HG02943 (cell line): Measurements from ENCODE around the gene ALDOC.
"Not testable (repeated sequence)": the region's sequence is repeated elsewhere in the genome, so short reads cannot be mapped to it uniquely, and the experiment has no call there.

Source experiments
- ATAC-seq: cut with Tn5 transposase; IDR thresholded peaks from one replicate; pipeline ENCODE4 v1.9.1; 2021; ENCODE audit warnings: mild to moderate bottlenecking, low read depth, moderate library complexity; ENCODE audit not compliant: unreplicated experiment

ALDOC gene

DNA sequence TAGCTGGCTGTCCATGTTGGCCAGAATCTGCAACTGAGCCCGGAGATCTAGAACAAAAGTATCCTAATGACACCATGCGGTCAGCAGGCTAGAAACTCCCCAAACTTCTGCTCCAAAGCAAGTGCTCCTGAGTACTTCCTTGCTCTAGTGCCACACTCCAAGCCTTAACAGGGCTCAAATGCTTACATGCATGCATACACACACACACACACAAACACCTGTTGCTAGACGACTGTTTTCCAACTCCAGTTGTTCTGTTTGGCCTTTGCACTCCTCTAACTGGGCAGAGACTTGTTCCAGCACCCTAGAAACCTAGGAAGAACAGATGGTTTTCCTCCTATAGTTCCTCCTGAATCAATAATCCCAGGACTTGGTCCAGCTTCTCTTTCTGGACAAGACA, 7.7 kb upstream of the ALDOC start:
- ATAC-seq = no peak

DNA sequence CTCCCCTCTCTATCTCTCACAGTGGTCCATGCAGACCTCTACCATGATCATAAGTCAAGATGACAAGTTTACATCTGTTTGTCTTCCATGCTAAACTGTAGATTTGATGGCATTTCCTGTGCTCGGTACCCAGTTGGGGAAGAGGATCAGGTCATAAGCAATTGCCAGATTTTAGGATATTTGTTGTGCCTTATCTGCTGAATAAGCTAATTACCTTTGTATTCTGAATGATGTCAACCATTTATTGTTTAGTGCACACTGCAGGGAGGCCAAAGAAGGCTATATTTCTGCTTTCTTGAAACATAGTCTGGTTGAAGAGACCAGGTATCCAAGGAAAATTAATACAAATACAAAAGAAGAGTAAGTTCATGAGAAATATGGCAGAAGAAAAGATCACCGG, 5.8 kb upstream of the ALDOC start:
- no peak for ATAC-seq

- no peak for ATAC-seq
These were observed 4.3 kb upstream of the ALDOC start for GRCh38 chr17:28580959-28581358.

DNA sequence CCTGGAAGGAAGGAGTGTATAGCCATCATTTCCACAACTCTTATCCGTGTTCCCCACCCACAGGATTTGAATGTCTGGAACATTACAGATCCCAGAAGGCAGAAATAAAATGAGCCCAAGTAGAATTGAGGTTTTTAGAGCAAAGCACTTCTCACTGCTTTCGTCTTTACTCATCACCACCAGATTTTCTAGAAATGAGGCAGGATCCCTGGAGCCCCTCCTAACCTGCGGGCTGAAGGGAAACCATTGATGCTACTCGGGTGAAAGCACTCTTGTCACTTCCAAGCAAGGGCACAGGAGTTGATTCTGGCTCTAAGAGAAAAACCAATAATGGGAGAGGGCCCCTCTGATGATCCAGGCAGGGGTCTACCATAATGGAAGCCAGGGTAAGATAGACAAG, 2.8 kb upstream of the ALDOC start:
- no peak for ATAC-seq

DNA sequence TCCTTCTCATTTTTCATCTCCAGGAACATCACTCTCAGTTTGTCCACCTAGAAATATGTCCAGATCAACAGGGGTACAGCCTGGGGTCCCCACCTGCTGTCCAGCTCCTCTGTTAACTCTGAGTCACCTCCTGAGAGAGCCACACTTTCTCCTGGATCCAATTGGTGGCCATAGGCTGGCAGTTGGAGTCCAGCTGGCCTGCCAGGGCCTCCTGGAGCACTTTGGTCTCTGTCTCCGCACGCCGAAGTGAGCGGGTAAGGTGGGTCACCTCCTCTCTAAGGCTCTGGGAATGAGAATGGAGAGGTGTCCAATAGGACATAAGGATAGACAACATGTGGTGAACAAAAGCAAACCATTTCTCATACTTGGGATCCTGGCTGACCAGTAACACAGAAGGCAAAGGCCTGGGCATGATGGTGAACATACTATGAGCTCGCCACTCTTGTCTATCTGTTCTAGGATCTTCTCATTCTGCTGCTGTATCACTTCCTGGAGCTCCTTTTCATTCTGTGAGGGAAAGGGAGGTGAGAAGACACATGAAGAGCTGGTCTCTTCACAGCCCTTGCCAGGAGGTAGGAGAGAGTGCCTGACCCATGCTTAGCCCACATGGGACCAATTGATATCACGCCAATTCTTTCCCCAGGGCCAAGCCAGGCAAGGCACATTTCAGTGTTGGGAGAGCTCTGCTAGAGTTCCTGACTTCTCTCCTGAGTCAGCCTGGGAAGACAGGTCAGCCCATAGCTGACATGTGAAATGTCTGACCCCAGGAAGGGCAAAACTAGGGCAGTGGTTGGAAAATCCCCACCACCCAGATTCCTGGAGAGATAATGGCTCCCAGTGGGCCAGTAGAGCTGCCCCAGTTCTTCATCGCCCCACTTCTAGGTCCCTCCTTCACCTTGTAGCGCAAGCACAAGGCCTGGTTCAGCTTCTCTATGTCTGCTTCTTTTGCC, 1.8 kb upstream of the ALDOC start:
- no peak for ATAC-seq

DNA sequence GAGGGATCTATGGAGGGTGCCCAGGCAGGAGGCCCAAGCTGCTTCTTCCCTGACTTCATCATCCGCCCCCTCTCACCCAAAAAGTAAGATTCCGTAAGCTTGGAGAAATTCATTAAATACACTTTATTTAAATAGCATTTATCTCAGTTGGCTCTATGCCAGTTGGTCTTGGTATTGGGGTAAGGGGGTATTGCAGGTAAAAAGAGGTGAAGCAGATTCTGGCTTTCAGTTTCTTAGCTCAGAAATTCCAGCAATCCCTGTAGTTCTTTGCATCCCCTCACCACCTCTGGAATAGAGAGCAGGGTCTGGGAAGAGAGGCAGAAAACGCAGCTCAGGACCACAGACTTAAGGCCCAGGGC, 750 bp upstream of the ALDOC start:
- no peak for ATAC-seq

GRCh38 chr17:28576016-28576415, 679 bp downstream of the ALDOC start:
- not testable (repeated sequence) for ATAC-seq

DNA sequence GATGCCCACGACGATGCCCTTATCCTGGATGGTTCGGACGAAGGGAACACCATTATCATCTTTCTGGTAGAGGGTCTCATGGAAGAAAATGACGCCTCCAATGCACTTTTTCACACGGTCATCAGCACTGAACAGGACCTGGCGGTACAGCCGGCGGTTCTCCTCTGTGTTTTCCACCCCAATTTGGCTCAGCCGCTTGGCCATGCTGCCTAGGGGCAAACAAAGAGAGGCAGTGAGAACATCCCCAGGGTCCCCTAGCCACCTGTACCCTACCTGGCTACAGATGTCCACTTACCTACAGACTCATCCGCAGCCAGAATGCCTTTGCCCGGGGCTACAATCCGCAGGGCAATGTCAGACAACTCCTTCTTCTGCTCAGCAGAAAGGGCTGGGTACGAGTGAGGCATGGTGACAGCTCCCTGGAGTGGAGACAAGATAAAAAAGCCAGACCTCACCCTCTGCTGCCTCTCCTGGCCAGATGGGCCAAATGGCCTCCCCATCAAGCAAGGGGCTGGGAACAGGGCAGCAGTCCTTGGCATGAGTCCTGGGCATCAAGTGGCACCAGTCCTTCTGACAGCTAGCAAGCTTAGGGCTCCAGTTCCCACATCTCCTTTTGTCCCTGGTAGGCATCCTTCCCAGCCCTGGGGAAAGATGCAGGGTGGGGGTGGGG, 1.4 kb downstream of the ALDOC start:
- no peak for ATAC-seq

GRCh38 chr17:28574526-28574925, 2.2 kb downstream of the ALDOC start:
- no peak for ATAC-seq

- no peak for ATAC-seq
These were observed 2.7 kb downstream of the ALDOC start for GRCh38 chr17:28573966-28574480.

DNA sequence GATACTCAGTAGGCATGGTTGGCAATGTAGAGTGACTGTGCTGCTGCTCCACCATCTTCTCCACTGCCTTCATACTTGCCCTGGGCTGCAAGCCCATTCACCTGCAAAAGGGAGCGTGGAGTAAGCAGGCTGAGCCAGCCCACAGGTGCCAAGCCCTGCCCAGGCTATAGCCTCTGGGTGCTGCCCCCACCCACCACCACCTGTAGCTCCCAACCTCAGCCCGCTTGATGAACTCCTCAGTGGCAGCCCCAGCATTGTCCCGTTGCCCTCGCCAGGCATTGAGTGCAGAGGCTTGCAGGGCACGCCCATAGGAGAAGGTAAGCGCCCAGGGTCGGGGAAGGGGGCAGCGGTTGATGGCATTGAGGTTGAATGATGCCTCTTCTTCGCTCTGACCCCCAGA, 3.2 kb downstream of the ALDOC start:
- no peak for ATAC-seq

GRCh38 chr17:28573040-28573380, 3.7 kb downstream of the ALDOC start:
- no peak for ATAC-seq

DNA sequence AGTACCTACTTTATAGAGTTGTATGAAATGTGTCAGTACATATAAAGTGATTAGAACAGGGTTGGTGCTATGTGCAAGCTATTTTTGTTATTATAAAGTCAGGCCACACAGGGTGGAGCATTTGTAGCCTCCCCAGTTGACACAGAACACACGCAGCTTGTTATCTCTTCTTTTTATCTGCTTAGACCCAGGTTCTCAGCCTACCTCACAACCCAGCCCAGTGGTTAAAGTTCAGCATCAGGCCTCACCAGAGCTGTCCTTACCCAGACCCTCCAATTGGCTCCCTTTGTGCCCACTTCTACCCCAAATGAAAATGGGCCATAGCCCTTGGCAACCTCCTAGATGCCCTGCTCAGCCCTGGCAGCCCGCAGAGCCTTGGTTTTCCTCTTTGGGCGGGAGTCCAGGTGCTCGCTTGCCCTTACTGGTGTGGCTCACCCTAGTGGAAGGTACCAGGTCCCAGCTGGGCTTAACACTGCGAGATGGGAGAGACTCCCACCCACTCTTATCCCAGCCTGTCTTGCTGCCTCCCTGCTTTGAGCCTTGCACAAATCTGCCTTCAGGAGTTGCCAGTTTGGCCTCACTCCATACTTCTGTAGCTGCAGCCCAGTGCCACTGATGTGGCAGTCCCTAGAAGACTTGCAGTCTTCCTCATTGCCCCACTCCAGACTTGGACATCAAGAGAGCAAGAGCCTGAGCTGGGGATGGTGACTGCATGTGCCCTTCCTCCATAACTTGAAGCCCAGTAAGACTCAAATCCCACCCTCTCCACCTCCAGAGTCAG, 4.2 kb downstream of the ALDOC start:
- no peak for ATAC-seq

DNA sequence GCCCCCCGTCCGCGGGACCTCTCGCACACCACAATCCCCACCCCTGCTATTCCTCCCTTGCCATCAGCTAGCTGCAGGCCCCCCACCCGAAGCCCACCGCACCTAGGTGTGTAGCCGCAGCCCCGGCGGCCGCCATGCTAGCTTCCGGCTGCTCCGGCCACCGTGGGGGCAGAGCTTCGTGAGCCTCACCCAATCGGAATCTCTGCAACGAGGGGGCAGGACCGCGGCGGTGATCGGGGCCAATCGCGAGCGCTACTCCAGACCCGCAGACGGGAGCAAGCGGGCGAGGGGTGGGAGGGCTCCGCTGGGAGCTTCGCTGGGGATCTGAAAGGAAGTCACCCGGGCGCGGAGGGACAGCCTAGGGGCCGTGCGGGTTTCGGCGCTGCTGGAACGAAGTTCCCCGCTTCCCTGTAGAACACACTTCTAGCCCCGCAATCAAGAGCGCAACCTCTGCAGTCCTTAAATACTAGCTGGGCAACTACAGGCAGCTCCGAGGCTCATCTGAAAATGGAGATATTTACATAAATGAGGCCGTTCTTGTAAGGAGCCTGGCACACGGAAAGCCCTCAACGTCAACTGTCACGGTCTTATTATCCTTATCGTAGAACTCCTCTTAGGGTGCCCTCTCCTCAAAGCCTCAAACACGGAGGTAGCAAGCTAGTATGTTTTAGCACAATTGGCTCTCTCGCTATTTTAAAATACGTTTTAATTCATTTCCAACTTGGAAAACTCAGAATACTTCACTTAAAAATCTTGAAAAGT, 5.2 kb downstream of the ALDOC start, which contains the start of gene PIGS:
Gene PIGS (minus strand): TSS at position 164 of the 762 bp plus-strand sequence. CDS start 28 bp downstream, at position 136.
- ATAC-seq = peak; percentile 67

DNA sequence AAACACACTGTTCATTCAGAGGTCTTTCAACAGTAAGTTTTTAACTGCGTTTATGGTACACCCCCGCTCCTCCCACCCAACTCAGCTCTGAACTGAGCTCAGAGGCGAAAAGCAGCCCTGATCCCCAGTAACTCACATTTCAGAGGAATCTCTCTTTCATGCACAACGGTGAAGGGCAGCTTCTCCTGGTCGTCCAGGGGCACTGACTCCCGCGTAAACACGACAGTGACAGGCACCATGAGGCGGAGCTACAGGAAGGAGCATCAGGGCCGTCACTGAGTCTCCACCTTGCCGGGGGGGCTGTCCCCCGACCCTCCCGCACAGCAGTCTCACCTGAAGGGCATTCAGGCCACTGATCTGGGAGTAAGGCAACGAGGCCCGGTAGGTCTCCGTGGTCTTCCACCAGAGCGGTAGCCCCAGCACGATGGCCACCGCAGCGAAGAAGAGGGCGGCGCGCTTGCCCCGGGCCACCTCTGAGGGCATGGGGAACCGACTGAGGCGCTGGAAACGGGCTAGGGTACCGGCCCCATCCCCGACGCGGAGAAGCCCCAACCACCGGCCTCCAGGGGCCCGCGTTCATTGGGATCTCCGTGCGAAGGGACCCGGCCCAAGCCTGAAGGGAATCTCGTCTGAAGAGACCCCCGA, 5.9 kb downstream of the ALDOC start:
- ATAC-seq = peak; percentile 24

DNA sequence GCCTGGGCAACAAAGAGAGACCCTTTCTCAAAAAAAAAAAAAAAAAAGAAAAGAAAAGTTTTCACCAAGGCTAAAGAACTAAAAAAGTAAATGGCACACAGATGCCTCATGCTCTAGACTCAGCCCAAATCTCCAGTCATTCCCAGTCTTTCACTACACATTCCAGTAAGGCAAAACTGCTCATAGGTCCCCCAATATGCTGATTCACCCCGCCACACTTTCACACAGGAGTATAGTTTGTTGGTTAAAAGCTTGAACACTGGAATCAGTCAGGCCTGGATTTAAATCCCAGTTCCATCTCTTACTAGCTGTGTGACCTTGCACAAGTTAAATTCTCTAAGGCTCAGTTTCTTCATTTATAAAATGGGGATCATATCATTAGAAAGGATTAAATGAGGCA, 7.2 kb downstream of the ALDOC start:
- no peak for ATAC-seq

DNA sequence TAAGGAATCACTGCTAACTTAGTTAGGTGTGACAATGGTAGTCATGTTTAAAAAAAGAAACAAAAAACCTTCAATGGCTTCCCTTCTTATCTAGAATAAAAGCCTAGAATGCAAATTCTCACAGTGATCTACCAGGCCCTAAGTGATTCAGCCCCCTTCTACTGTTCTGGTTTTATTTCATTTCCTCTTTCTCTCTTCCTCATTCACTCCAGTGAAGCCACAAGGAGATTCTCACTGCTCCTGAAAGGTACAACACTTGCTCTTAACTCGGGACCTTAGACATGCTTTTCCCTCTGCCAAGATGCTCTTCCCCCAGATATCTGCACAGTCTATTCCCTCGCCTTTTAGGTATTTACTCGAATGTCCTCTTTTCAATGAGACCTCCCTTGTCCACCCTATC, 9.1 kb downstream of the ALDOC start:
- ATAC-seq = no peak

GRCh38 chr17:28563475-28563874, 13.2 kb downstream of the ALDOC start:
- ATAC-seq = no peak

DNA sequence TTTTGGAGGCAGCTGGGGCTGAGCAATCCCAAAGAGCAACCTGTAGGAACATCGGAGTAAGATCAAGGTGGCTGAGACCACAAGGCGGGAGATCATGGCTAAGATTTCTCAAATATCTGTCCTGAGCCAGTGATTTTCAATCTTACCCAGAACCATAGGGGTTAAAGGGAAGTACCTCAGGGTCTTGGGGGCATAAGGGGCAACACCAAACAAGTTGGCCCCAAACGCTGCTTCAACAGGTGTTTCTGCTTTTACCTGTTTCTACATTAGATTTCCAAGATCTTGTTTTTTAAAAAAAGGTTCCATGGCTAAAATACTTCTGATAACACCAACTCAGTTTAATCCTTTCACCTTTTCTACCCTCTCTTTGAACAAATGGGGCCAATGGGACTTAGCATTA, 21.7 kb downstream of the ALDOC start:
- ATAC-seq = no peak

DNA sequence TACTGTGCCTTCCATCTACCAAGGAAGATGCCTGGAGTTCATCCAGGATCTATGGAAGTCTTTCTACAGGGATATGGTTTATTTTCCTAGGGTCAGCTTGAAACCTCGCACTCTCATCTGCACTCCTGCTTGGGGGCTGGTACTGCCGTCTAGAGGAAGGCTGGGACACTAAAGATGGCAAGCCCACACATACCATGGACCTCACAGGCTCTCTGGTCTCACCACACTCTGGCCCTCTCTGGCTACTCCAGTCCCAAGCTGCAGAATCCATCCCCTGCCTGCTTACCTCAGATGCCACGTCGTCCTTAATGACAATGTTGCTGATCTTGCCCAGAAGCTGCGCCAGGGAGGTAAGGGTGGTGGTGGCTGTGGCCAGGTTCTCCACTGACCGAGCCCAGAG, 22.1 kb downstream of the ALDOC start:
- ATAC-seq = no peak
